ENCODE data around the gene RITA1.
A peak's percentile ranks its signal among the peaks of the same experiment; 100 is the strongest.

DNA sequence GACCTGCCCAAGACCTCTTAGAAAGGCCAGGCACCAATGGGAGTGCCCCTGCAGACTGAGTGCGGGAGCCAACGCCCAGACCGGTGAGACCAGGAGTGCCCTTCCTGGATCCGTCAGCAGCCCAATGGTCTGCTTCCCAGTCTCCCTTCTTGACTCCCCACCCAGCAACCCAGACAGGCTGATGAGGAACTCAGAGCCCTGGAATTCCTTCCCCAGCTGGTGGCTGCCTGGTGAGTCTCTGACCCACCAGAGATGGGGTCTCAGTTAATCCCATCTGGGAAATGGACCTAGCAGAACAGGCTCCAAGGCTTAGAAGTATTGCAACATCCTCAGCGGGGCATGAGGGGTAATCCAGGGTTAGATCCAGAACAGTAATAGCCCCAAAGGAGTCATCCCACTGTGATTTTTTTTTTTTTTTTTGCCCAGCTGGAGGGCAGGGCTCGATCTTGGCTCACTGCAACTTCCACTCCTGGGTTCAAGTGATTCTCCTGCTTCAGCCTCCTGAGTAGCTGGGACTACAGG, 48.5 kb upstream of the RITA1 start:
- TF ChIP-seq, protein P1, sequence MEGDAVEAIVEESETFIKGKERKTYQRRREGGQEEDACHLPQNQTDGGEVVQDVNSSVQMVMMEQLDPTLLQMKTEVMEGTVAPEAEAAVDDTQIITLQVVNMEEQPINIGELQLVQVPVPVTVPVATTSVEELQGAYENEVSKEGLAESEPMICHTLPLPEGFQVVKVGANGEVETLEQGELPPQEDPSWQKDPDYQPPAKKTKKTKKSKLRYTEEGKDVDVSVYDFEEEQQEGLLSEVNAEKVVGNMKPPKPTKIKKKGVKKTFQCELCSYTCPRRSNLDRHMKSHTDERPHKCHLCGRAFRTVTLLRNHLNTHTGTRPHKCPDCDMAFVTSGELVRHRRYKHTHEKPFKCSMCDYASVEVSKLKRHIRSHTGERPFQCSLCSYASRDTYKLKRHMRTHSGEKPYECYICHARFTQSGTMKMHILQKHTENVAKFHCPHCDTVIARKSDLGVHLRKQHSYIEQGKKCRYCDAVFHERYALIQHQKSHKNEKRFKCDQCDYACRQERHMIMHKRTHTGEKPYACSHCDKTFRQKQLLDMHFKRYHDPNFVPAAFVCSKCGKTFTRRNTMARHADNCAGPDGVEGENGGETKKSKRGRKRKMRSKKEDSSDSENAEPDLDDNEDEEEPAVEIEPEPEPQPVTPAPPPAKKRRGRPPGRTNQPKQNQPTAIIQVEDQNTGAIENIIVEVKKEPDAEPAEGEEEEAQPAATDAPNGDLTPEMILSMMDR (conservative IDR thresholded peaks at IDR 0.05; ENCODE audit: low read depth, low read length) = no peak
- TF ChIP-seq CHD1 (IDR thresholded peaks at IDR 0.05; ENCODE audit: low read depth, low read length) (no peak), MXI1 (IDR thresholded peaks at IDR 0.05; ENCODE audit: borderline replicate concordance, low read depth, low read length) (no peak), CEBPB (IDR thresholded peaks at IDR 0.05; ENCODE audit: low read depth, low read length) (peak; percentile 51; the same call in 1 of the 2 replicates), RCOR1 (IDR thresholded peaks at IDR 0.05; ENCODE audit: insufficient replicate concordance, low read length) (no peak), USF2 (IDR thresholded peaks at IDR 0.05; ENCODE audit: low read depth, low read length) (no peak)

Measured in IMR-90 (cell line).